ENCODE data around the gene KHK. TPM values are rescaled to one million over a fixed set of nuclear protein-coding genes. Genes with fewer than 3 reads are reported as not detected.

KHK gene
- polyA plus RNA-seq, 1 of the 3 experiments (the other 2 are of a cell fraction), result 10.3 TPM

DNA sequence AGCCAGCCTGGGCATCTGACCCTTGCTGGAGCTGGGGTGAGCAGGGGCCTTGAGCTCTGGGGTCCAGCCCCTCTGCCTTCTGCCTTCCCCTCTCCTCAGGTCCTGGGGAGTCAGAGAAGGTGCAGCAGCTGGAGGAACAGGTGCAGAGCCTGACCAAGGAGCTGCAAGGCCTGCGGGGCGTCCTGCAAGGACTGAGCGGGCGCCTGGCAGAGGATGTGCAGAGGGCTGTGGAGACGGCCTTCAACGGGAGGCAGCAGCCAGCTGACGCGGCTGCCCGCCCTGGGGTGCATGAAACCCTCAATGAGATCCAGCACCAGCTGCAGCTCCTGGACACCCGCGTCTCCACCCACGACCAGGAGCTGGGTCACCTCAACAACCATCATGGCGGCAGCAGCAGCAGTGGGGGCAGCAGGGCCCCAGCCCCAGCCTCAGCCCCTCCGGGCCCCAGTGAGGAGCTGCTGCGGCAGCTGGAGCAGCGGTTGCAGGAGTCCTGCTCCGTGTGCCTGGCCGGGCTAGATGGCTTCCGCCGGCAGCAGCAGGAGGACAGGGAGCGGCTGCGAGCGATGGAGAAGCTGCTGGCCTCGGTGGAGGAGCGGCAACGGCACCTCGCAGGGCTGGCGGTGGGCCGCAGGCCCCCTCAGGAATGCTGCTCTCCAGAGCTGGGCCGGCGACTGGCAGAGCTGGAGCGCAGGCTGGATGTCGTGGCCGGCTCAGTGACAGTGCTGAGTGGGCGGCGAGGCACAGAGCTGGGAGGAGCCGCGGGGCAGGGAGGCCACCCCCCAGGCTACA is 4.4 kb upstream of the KHK start:
- peaks cover 16% of the 10 kb centered on the region; the same call in 1 of the 2 replicates for H4K20me1 ChIP-seq (ENCODE audit: insufficient read depth)
- H3K4me2 ChIP-seq, result peak overlapping the region; percentile 100

More for the DNA sequence above, 4.4 kb upstream of the KHK start:
- Histone ChIP-seq H3K27me3 (ENCODE audit: insufficient read depth) (no peaks in the 10 kb centered on the region), H3K9me2 (no peaks in the 10 kb centered on the region), H3K27ac (ENCODE audit: low read depth in 2 of 2, low read length in 1 of 2) (peak overlapping the region; percentile 50 to 99; a peak in 3 of 4 replicates), H3K36me3 (replicated peaks in 1 of 2; ENCODE audit: control insufficient read depth in 1 of 2, insufficient read depth in 2 of 2, low read length in 1 of 2) (peaks cover 16 to 38% of the 10 kb centered on the region in 2 experiments), H3K79me2 (ENCODE audit: insufficient read depth) (peaks cover 32% of the 10 kb centered on the region), H3F3A (replicated peaks; ENCODE audit: insufficient read depth) (peaks cover 13% of the 10 kb centered on the region), H3K4me1 (ENCODE audit: control insufficient read depth in 1 of 2, insufficient read depth in 2 of 2, low read depth in 1 of 2, low read length in 1 of 2) (peaks cover 25 to 57% of the 10 kb centered on the region in 2 experiments), H3K4me3 (ENCODE audit: low read depth in 2 of 2, low read length in 1 of 2) (peak overlapping the region in 1 of 2 experiments; percentile 32; a peak in 1 of 4 replicates), H2AFZ (ENCODE audit: low read depth) (no peak overlapping the region), H3K9me3 (no peaks in the 10 kb centered on the region), H3K9ac (no peak overlapping the region)
- WGBS (ENCODE audit: low lambda C conversion rate), result 87% methylated on average over 27 of the region's 38 CpGs
- POLR2A ChIA-PET, result interaction anchor here (1.4 to 6.7 kb wide), 3 partner anchors 10 to 32 kb away, joined by 3 to 63 read pairs (median 18); partner anchors contain the start of genes AGBL5 and OST4
- TF ChIP-seq EZH2phosphoT487 (IDR thresholded peaks at IDR 0.05; ENCODE audit: borderline replicate concordance, low read depth) (no peak), POLR2AphosphoS5 (IDR thresholded peaks at IDR 0.05; ENCODE audit: low read depth, low read length) (no peak), TEAD4 (IDR thresholded peaks at IDR 0.05; ENCODE audit: borderline replicate concordance, insufficient read depth) (no peak), NRF1 (IDR thresholded peaks at IDR 0.05; ENCODE audit: low read depth, low read length) (no peak), MEF2A (IDR thresholded peaks at IDR 0.05; ENCODE audit: borderline replicate concordance, low read depth) (no peak), EP300 (IDR thresholded peaks at IDR 0.05; ENCODE audit: borderline replicate concordance in 1 of 2, low read depth in 1 of 2, low read length in 1 of 2) (no peak), SIN3A (IDR thresholded peaks at IDR 0.05; ENCODE audit: borderline replicate concordance, low read depth, low read length) (no peak), RFX5 (IDR thresholded peaks at IDR 0.05; ENCODE audit: low read length) (no peak), YY1 (IDR thresholded peaks at IDR 0.05; ENCODE audit: low read depth) (no peak), NFIC (IDR thresholded peaks at IDR 0.05; ENCODE audit: borderline replicate concordance) (no peak), FOSL2 (IDR thresholded peaks at IDR 0.05; ENCODE audit: borderline replicate concordance, low read depth) (no peak)
- TF ChIP-seq, protein P1, sequence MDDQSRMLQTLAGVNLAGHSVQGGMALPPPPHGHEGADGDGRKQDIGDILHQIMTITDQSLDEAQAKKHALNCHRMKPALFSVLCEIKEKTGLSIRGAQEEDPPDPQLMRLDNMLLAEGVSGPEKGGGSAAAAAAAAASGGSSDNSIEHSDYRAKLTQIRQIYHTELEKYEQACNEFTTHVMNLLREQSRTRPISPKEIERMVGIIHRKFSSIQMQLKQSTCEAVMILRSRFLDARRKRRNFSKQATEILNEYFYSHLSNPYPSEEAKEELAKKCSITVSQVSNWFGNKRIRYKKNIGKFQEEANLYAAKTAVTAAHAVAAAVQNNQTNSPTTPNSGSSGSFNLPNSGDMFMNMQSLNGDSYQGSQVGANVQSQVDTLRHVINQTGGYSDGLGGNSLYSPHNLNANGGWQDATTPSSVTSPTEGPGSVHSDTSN (IDR thresholded peaks at IDR 0.05), result no peak
- TF ChIP-seq, protein P2, sequence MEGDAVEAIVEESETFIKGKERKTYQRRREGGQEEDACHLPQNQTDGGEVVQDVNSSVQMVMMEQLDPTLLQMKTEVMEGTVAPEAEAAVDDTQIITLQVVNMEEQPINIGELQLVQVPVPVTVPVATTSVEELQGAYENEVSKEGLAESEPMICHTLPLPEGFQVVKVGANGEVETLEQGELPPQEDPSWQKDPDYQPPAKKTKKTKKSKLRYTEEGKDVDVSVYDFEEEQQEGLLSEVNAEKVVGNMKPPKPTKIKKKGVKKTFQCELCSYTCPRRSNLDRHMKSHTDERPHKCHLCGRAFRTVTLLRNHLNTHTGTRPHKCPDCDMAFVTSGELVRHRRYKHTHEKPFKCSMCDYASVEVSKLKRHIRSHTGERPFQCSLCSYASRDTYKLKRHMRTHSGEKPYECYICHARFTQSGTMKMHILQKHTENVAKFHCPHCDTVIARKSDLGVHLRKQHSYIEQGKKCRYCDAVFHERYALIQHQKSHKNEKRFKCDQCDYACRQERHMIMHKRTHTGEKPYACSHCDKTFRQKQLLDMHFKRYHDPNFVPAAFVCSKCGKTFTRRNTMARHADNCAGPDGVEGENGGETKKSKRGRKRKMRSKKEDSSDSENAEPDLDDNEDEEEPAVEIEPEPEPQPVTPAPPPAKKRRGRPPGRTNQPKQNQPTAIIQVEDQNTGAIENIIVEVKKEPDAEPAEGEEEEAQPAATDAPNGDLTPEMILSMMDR (IDR thresholded peaks at IDR 0.05), result no peak
- TF ChIP-seq, protein P3, sequence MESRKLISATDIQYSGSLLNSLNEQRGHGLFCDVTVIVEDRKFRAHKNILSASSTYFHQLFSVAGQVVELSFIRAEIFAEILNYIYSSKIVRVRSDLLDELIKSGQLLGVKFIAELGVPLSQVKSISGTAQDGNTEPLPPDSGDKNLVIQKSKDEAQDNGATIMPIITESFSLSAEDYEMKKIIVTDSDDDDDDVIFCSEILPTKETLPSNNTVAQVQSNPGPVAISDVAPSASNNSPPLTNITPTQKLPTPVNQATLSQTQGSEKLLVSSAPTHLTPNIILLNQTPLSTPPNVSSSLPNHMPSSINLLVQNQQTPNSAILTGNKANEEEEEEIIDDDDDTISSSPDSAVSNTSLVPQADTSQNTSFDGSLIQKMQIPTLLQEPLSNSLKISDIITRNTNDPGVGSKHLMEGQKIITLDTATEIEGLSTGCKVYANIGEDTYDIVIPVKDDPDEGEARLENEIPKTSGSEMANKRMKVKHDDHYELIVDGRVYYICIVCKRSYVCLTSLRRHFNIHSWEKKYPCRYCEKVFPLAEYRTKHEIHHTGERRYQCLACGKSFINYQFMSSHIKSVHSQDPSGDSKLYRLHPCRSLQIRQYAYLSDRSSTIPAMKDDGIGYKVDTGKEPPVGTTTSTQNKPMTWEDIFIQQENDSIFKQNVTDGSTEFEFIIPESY (IDR thresholded peaks at IDR 0.05; ENCODE audit: borderline replicate concordance, low read depth), result no peak
- TF ChIP-seq, protein P4, sequence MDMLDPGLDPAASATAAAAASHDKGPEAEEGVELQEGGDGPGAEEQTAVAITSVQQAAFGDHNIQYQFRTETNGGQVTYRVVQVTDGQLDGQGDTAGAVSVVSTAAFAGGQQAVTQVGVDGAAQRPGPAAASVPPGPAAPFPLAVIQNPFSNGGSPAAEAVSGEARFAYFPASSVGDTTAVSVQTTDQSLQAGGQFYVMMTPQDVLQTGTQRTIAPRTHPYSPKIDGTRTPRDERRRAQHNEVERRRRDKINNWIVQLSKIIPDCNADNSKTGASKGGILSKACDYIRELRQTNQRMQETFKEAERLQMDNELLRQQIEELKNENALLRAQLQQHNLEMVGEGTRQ (IDR thresholded peaks at IDR 0.05; ENCODE audit: borderline replicate concordance, low read depth, low read length), result no peak
- TF ChIP-seq, protein P5, sequence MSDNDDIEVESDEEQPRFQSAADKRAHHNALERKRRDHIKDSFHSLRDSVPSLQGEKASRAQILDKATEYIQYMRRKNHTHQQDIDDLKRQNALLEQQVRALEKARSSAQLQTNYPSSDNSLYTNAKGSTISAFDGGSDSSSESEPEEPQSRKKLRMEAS (IDR thresholded peaks at IDR 0.05; ENCODE audit: low read depth), result no peak
- TF ChIP-seq, protein P6, sequence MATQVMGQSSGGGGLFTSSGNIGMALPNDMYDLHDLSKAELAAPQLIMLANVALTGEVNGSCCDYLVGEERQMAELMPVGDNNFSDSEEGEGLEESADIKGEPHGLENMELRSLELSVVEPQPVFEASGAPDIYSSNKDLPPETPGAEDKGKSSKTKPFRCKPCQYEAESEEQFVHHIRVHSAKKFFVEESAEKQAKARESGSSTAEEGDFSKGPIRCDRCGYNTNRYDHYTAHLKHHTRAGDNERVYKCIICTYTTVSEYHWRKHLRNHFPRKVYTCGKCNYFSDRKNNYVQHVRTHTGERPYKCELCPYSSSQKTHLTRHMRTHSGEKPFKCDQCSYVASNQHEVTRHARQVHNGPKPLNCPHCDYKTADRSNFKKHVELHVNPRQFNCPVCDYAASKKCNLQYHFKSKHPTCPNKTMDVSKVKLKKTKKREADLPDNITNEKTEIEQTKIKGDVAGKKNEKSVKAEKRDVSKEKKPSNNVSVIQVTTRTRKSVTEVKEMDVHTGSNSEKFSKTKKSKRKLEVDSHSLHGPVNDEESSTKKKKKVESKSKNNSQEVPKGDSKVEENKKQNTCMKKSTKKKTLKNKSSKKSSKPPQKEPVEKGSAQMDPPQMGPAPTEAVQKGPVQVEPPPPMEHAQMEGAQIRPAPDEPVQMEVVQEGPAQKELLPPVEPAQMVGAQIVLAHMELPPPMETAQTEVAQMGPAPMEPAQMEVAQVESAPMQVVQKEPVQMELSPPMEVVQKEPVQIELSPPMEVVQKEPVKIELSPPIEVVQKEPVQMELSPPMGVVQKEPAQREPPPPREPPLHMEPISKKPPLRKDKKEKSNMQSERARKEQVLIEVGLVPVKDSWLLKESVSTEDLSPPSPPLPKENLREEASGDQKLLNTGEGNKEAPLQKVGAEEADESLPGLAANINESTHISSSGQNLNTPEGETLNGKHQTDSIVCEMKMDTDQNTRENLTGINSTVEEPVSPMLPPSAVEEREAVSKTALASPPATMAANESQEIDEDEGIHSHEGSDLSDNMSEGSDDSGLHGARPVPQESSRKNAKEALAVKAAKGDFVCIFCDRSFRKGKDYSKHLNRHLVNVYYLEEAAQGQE (IDR thresholded peaks at IDR 0.05; ENCODE audit: low read depth, low read length), result no peak
- TF ChIP-seq, protein P7, sequence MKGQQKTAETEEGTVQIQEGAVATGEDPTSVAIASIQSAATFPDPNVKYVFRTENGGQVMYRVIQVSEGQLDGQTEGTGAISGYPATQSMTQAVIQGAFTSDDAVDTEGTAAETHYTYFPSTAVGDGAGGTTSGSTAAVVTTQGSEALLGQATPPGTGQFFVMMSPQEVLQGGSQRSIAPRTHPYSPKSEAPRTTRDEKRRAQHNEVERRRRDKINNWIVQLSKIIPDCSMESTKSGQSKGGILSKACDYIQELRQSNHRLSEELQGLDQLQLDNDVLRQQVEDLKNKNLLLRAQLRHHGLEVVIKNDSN (IDR thresholded peaks at IDR 0.05; ENCODE audit: borderline replicate concordance, low read depth), result no peak
- DNase-seq, result no peak
- CTCF ChIA-PET, result interaction anchor here (0.9 to 14.6 kb wide), 10 partner anchors 15 to 236 kb away, joined by 3 to 227 read pairs (median 16); partner anchors contain the start of genes AGBL5 and OST4

Data from SK-N-SH (cell line).